Measurements from ENCODE around the gene KCNQ5.

KCNQ5 gene

DNA sequence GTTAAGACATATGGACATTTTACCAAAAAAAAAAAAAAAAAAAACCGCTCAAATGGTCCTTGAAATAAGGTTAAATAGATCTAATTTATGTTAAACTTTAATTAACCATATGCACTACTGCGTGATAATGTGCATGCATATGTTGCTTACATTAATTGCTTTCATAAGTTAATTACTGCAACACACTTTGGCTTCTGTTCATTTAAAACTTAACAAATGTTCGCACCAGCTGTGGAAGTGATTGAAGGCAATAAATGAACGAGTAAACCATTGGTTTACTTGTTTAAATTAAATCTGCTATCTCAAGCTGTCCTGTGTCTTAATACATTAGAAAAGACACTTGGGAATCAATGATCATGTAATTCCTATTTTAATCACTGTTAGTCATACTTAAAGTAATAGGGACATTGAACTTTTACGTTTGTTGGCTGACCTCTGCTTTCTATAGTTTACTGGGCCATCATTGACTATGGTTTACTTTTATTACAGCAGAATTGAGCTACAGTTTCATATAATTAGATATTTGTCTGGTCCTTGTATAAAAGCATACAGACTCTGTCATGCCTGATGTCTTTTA is 308.8 kb downstream of the KCNQ5 start:
- no peak for DNase-seq

DNA sequence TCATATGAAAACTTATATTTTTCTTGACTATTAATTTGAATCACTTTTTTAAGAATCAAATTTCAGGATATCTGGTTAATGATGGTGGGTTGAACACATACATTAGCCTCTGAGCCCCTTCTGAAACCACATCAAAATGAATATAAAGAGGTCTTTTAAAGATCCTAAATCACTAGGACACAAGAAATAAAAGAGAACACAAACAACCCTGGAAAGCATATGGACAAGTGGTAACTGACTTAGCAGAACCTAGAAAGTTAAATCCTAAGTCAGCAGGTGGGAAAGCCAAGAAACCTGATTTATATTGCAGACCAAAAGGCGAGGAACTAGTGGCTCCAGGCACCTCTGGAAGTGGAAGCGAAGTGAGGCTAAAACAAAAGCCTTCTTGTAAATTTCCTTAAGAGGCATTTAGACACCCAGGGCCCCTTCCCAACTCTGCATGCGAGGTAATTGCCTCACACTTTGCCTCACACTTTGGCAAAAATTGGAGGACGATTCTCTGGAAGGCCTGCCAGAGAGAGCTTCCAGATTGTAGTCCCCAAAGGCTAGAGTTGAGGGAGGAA is 309.5 kb downstream of the KCNQ5 start:
- DNase-seq, result no peak

DNA sequence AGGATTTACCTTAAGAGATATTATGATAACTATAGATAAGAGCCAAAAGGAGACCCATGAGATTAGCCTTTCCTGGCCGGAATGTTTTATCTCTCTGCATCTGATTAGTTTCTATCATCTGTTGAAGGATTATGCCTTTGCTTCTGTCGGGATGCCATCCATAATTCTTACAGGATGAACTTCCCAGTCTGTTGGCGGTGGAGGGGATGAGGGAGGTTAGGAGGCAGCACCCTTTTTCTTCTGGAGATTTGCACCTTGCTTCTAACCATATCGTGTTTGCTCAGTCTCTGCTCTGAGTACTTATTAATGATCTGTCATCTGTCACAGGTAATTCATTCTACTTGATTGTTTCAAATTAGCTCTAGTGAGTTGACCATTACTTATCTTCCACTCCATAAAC is 311.4 kb downstream of the KCNQ5 start:
- DNase-seq, result no peak

DNA sequence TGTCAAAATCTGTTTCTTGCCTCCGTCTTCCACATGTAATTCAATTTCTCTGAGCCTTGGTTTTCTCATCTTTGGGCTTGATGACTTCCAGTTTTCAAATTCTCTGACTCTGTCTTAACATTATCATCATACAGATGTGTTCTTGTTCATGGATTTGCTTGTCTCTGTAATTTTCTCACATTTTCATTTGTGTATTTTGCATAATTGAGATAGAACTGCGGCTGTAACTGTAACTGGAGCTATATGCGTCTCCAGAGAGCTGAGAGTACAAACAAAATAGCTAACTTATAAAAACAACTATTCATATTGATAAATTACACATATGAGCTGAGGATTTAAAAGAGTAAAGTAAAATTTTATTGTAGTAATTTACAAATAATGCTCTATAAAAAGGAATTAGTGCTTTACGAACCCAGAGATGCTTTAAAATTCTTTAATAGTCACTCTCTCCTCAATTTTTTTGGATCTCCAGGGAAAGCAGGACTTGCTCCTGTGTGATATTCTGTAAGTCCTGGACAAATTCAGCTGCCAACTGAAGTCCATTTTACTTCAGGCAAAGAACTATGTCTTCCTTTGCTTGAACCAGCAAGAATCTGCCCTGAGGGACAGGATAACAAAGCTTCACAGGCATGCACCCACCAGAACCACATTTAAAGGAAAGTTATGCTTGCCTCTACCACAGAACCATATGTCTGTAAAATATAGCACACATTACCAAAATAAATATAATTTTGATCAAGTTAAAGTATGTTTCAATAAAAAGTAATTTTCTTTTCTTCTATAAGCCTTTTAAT is 315.1 kb downstream of the KCNQ5 start:
- DNase-seq, result no peak

DNA sequence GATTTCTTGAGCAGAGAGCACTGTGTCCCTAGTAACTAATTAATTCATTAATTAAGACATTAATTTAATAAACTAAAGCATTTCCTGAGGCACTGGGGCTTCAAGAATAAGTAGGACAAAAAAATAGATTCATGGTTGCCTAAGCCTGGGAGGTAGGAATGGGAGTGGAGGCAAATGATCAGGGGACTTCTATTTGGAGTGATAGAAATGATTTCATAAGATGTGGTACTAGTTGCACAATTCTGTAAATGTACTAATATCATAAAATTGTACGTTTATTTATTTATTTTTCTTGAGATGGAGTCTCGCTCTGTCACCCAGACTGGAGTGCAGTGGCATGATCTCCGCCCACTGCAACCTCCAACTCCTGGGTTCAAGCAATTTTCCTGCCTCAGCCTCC is 316.2 kb downstream of the KCNQ5 start:
- no peak for DNase-seq

DNA sequence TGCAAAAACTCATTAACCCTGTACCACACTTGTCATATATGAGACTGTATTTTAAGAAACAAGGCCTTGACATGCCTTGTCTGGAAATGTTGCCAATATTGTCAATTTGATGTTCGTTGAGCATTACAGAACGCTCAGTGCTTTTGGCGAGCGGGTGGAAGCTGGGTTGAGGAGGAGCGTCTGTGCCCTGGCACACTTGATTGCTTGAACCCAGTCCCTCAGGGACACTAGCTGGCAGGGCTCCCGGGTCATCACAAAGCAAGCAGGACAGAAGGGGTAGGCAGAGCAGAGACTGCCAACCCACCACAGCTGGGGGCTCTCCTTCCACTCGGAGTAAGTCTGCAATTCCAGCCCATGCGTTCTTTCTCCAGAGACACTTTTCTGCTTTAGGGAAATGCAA is 317.1 kb downstream of the KCNQ5 start:
- no peak for DNase-seq

DNA sequence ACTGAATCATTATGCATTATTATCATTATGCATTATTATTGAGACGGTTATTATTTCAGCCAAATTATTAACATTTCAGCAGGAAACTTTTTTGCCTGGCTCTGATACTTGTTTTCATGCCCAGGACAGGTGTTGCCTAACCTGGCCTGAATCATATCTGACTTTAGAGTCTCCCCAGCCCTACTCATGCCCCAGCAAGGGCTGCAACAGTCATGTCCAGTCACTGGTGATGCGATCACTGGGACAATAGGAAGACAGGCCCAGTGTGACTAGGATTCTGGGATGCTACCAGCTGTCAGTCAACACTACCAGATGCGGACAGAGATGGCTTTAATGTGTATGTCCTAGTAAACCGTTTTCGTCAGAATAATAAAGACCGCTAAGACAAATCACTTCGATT is 318.4 kb downstream of the KCNQ5 start:
- no peak for DNase-seq

DNA sequence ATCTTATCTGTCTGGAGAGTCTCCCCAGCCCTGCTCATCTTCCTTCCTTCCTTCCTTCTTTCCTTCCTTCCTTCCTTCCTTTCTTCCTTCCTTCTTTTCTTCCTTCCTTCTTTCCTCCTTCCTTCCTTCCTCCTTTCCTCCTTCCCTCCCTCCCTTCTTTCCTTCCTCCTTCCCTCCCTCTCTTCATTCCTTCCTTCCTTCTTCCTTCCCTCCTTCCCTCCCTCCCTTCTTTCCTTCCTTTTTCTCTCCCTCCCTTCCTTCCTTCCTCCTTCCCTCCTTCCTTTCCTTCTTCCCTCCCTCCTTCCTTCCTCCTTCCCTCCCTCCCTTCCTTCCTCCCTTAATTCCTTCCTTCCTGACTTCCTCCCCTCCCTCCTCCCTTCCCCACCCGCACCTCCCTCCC is 319.4 kb downstream of the KCNQ5 start:
- DNase-seq, result no peak

- DNase-seq, result no peak
Observed at GRCh38 chr6:72941751-72942150, 319.9 kb downstream of the KCNQ5 start.

DNA sequence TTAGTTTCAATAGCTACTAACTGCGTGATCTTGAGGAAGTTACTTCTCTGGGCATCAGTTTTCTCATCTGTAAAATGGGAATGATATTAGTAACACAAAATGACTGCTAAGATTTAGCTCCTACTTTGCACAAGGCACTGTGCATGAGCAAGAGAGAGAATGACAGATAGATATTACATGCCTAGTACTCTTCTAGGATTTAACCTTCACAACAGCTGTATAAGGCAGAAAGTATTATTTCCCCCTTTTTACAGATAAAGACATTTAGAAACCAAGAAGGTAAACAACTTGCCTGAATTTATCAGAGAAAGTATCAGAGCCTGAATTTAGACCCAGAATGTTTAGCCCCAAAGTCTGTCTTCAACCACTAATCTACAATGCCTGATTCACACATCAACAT is 321.8 kb downstream of the KCNQ5 start:
- no peak for DNase-seq

DNA sequence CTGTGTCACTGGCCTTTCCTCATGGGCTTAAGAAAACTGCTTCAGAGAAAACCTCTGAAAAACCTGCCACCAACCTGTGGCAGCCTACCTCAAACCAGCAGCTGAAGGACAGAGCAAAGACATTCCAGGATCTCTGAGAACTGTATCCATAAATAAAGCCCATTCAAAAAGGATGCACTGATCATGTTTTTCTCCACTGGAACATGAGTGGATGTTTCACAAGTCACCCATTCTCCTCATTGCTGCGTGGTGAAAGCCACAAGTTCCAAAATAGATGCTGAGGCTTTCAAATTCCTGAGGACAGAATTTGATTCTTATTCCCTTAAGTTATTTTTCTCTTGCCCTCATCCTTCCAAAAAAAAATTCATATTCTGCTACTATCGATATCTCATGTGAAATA is 322.8 kb downstream of the KCNQ5 start:
- no peak for DNase-seq

DNA sequence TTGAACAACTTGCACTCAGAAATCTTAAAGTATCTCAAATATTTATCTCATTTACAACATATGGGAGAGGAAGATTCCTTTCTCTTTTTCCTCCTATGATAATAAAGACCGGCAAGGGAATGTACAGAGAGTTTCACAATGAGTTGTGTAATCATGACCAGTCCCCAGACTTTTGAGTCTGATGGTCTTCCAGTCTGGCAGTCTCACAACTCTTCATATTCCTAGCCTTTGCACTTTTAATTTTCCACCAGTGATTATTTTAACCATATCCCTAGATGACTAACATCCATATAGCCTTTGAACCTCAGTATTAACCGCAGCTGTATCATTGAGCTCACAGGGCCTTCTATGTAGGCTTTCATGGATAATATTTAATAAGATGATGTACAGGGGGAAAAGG is 324.9 kb downstream of the KCNQ5 start:
- no peak for DNase-seq

DNA sequence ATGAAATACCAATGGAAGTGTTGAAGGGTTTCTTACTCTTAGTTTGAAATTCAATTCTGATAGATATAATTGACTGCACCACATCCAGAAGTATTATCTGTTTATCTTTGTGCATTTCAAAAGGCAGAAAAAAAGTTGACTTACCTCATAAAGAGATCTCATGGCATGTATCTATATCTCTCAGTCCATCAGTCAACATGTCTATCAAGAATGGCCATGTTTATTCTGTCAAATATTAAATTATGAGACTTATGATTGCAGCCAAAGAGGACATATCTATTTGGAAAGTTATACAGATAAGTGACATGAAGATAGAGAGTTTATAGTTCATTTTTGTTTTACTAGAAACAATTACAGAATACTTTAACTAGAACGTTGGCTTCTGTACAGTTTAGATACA is 325.7 kb downstream of the KCNQ5 start:
- DNase-seq, result no peak

DNA sequence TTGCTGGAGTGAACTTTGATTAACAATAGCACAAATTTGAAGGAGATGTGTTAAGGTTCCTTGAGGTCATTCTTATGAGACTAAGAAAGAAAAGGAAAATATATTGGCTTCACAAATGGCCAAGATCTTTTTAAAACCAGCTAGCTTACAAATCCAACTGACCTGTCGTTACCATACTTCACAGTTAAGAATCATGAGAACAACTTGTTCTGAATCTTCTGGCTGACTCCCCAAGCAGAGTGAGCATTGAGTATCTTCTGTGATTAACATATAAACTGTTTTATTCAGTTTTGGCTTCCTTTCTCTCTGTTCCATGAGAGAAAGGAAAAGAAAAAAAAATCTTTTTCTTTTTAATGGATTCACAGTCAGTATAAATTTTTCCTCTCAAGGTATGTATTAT is 326.3 kb downstream of the KCNQ5 start:
- DNase-seq, result no peak

DNA sequence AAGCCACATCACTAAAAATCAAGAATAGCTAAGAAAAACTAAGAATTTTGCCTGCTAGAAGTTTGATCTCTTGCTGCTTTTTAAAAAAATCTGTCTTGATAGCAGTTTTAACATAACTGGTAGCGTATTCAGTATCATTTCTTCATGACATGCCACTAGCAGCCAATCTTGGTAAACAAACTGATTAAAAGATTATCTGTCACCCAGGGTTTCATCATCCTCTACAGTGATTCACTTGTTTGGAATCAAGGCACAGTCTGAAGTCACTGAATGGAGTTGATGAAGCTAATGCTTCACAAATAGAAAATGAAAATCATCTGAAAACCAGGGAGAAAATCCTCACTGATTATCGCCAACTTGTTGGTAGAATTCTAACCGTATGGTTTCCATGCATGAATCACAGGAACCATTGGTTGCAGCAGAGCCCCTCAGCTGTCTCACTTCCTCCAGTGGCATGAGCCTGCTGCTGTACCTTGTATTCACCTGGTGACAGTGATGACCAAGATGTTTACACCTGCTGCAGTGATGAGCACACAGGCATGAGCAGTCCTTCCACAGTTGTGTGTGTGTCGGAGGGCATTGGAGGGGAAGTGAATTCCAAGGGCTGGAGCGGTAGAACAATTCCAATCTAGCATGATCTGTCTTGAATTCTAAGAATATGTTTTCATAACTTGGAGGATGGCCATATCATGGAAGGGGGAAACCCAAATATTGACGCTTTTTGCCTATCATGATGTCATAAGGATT is 328.4 kb downstream of the KCNQ5 start:
- DNase-seq, result peak; percentile 15

DNA sequence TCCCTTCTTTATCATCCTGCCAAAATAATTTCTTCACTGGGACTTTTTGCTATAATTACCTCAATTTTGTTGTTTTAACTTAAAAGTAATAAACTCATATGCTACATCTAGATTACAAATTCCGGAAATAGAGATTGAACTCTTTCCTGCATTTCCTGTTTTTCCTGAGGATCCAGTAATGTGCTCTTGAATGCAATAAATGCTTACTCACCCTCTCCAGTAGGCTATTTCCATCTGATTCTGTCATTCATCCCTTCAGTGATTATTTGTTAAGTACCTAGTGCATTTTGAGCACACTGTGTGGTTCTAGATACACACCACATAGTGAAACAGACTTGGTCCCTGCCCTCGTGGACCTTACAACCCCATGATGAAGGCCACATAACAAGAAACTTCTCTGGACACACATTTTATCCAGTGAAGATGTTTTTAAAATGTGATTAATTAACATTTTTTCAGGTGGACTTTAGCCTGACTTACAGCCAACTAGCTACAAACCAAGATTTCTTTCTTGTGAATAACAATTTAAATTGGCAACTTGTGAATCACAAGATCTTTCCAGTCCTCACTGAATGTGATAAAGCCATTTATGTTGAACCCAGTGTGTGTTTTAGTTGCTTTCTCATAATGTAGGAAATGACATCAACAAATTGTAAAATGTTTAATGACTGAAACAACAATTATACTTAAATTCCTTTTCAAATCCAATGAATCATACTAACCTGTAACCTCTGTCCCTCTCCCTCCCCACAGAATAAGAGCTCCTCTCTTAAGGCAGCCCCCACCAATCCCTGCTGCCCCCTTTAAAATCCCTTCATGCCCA is 331.2 kb downstream of the KCNQ5 start:
- DNase-seq, result no peak

- DNase-seq, result no peak
Observed at GRCh38 chr6:72953971-72954381, 332.1 kb downstream of the KCNQ5 start.

DNA sequence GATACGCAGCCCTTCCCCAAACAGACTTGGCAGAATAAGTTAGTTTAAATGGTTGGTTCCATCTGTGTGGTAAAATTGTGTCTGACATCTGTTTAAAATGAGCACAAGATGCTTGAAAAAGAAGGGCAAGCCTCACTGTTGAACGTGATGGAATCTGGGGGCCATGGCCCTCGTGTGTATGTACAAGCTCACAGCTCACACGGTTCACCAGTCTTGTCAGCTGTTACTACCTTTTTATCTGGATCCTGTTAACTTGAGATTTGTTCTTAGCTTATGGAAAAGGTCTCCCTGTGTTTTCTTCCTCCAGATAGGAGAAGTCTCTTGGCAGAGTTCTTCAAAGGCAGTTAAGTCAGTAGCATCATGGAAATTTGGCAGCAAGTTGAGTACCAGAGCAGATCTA is 332.9 kb downstream of the KCNQ5 start:
- no peak for DNase-seq

GRCh38 chr6:72955666-72956065 is 333.8 kb downstream of the KCNQ5 start:
- no peak for DNase-seq

DNA sequence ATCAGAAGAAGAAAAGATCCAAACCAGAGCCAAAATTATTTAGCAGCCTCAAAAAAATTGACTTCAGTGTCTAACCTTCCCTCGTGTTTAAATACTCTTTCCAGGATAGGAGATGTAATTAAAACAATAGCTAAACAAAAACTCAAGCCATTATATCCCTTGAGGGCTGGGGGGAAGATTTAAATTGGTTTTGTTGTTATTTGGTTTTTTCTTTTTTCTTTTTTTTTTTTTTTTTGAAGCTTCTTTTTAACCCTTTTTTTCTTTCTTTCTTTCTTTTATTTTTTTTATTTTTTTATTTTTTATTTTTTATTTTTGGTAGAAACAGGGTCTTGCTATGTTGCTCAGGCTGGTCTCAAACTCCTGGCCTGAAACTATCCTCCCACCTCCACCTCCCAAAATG is 334.4 kb downstream of the KCNQ5 start:
- no peak for DNase-seq

DNA sequence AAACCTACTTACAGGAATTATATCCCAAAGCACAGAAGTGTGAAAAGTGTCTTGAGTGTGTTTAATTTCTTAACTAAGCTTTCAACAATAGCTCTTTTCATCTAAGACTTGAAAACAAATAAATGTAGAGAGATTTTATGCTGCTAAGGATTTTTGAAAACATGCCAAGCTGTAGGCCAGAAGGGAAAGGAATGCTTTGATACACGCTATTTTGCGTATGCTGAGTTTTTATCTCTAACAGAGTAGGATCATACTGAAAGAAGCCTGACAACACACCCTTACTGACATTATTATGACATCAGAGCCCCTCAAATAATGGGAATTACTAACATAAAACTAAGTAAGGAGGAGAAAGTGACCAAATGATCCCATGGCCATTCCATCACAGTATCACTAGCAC is 338.0 kb downstream of the KCNQ5 start:
- no peak for DNase-seq

DNA sequence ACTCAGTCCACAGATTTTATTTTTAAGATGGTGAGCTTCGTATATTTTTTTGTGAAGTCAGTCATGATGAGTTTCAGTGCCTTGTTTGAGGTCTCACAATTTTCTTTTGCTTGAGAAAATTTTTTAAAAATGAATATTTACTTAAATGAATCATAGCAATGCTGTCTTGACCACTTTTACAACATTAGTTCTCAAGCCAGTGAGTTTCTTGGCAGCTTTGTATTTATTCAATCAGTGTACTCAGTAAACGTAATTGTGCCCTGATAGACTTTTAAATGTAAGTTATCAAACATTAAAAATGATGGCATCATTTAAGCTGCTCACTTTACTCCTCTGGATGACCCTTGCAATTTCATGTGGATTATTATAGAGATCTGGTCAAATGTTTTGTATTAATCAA is 342.1 kb downstream of the KCNQ5 start:
- DNase-seq, result no peak

All from stimulated activated CD4-positive, alpha-beta T cell treated with anti-CD3 and anti-CD28 coated beads, Interleukin-1b, Interleukin-23, amount 100 ng/mL, for 48 hours (primary cell).